CD4-positive, alpha-beta T cell treated with Interleukin-10 for 1 hour (primary cell): Measurements from ENCODE around the gene CCT7.

Experiments
- DNase-seq: peaks from one replicate; pipeline ENCODE4 v3.0.0-alpha.2; 2020

Gene CCT7

GRCh38 chr2:73297151-73297559 lies 63.0 kb downstream of the CCT7 start:
- DNase-seq: no peak

GRCh38 chr2:73297586-73297985 lies 63.5 kb downstream of the CCT7 start:
- DNase-seq: no peak

- no peak for DNase-seq
Observed at GRCh38 chr2:73300926-73301325, 66.8 kb downstream of the CCT7 start.

DNA sequence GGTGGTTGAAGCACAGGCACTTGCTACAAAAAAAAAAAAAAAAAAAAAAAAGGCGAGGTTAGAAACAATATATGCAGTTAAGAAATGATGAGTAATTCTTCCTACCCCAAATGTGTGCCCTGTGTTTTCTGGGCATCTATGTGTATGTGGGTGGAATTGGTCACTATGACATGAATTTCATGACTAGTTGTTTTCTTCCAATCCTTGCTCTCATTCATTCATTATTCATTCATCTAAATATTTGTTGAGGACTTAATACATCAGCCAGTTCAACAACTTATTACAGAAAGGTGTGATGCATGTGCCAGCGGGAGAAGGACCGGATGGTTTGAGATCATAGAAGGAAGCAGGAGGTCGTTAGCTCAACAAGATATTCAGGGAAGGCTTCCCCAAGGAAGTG lies 67.5 kb downstream of the CCT7 start:
- no peak for DNase-seq
